ENCODE data around the gene CFAP299. TPM values are rescaled to one million over a fixed set of nuclear protein-coding genes. Genes with fewer than 3 reads are reported as not detected.

The CFAP299 gene
- total and polyA plus RNA-seq, 2 donors (not counting 3 experiments of a cell fraction or from before 2014, with no cell fraction given) = not detected

DNA sequence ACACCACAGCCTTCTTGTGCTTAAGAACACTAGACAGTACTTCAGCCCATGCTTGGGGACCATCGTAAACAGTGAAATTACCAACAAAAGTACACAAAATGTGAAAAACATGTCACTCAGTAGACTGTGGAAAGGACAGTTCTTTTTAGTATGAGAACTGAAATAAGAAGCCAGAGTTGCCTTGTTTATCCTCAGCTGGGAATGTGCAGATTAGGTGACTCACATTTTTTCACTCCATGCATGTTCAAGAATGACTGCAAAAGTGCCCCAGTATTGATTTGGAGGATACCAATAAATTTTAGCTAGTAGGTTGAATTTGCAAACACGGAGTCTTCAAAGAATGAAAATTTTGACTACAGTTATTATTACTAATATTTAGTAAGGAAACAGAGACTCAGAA, 671.9 kb downstream of the CFAP299 start:
- ChIA-PET POLR2A (no interaction called here), CTCF (no interaction called here)
- Histone ChIP-seq H3K9ac (replicated peaks; ENCODE audit: extremely low read depth, insufficient read depth, low read length) (no peak overlapping the region), H3K27me3 (ENCODE audit: control insufficient read depth in 2 of 2, insufficient read depth in 2 of 2, low read length in 2 of 2) (no peaks in the 10 kb centered on the region), H4K20me1 (replicated peaks; ENCODE audit: control insufficient read depth, extremely low read depth, insufficient read depth, low read length) (no peaks in the 10 kb centered on the region), H3K9me1 (replicated peaks; ENCODE audit: control insufficient read depth, extremely low read depth, insufficient read depth, low read length) (no peaks in the 10 kb centered on the region), H3K4me3 (replicated peaks in 1 of 3; ENCODE audit: insufficient read depth in 1 of 3, low read depth in 1 of 3, low read length in 3 of 3) (no peak overlapping the region), H3K9me3 (replicated peaks; ENCODE audit: control insufficient read depth, insufficient read depth, low read length) (no peaks in the 10 kb centered on the region), H3K27ac (ENCODE audit: insufficient read depth, low read depth, low read length) (no peak overlapping the region), H2AFZ (ENCODE audit: low read depth, low read length) (no peak overlapping the region), H3K4me1 (ENCODE audit: control insufficient read depth, extremely low read depth, insufficient read depth, low read length) (no peaks in the 10 kb centered on the region), H3K36me3 (ENCODE audit: control insufficient read depth in 2 of 2, extremely low read depth in 1 of 2, insufficient read depth in 2 of 2, low read length in 2 of 2) (no peaks in the 10 kb centered on the region), H3K79me2 (ENCODE audit: control insufficient read depth, insufficient read depth, low read length) (no peaks in the 10 kb centered on the region), H3K4me2 (ENCODE audit: insufficient read depth, low read length) (no peak overlapping the region)
- no peak for DNase-seq (ENCODE audit: low read depth, low spot score)
- intact Hi-C loops (cut with micrococcal nuclease) (no loop called here), dilution Hi-C loops (cut with MboI; ENCODE audit: extremely low pct_ligation_motif_present, low sequenced_read_pairs) (no loop called here)
- no TSS peak for BruUV-seq (replicated peaks)
- FAIRE-seq = no peak
- TF ChIP-seq, protein P1, sequence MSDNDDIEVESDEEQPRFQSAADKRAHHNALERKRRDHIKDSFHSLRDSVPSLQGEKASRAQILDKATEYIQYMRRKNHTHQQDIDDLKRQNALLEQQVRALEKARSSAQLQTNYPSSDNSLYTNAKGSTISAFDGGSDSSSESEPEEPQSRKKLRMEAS (IDR thresholded peaks at IDR 0.05; ENCODE audit: insufficient read depth, insufficient read length) = no peak
- TF ChIP-seq FOS (IDR thresholded peaks at IDR 0.05; ENCODE audit: borderline replicate concordance, insufficient read depth, low read length) (no peak), CTCF (IDR thresholded peaks at IDR 0.05; ENCODE audit: extremely low read depth in 1 of 2, insufficient read depth in 1 of 2, low read depth in 1 of 2, low read length in 2 of 2) (no peak), MYC (IDR thresholded peaks at IDR 0.05; ENCODE audit: low read depth, low read length) (no peak), POLR2A (IDR thresholded peaks at IDR 0.05; ENCODE audit: low read depth, low read length) (no peak), JUN (IDR thresholded peaks at IDR 0.05; ENCODE audit: borderline replicate concordance, insufficient read depth, insufficient read length, low read depth) (no peak), GATA2 (IDR thresholded peaks at IDR 0.05; ENCODE audit: insufficient read depth, insufficient read length, low read depth, low read length) (no peak), POLR2AphosphoS5 (IDR thresholded peaks at IDR 0.05; ENCODE audit: insufficient read depth, low read depth, low read length) (no peak), EZH2 (IDR thresholded peaks at IDR 0.05; ENCODE audit: borderline replicate concordance, low read depth, low read length, severe bottlenecking) (no peak)

Other genes starting within 250 kb of the CFAP299 start
- 0.42 and 0.82 TPM in 2 replicates for gene PRDM8, start 138.2 kb upstream of the CFAP299 start, total RNA-seq
- 0.28 and 0.67 TPM in 2 replicates for gene PRDM8, start 138.2 kb upstream of the CFAP299 start, polyA plus RNA-seq
- gene FGF5, start 69.1 kb upstream of the CFAP299 start, total RNA-seq = 0.13 and 1.7 TPM in 2 replicates
- gene FGF5, start 69.1 kb upstream of the CFAP299 start, polyA plus RNA-seq = 0.37 and 0.73 TPM in 2 replicates

Data from endothelial cell of umbilical vein (primary cell).